ENCODE data around the gene TADA3. TPM values are rescaled to one million over a fixed set of nuclear protein-coding genes. Genes with fewer than 3 reads are reported as not detected.

Gene TADA3
- total and polyA plus RNA-seq, 9 of the 15 experiments (the other 6 are each of a cell fraction or from before 2014, with no cell fraction given): 4.1 to 110 (median 74.8) TPM

GRCh38 chr3:9750556-9751411 is 41.5 kb downstream of the TADA3 start (continued):
- no peak for TF ChIP-seq PKNOX1 (IDR thresholded peaks at IDR 0.05)
- no peak for TF ChIP-seq ZBTB17 (CRISPR knock-in tag; IDR thresholded peaks at IDR 0.05)
- TF ChIP-seq ZNF282 (CRISPR knock-in tag; IDR thresholded peaks at IDR 0.05): no peak
- no peak for TF ChIP-seq BDP1 (IDR thresholded peaks at IDR 0.05; ENCODE audit: insufficient read depth, insufficient read length)
- TF ChIP-seq NRF1 (conservative IDR thresholded peaks at IDR 0.05 in 1 of 2, IDR thresholded peaks at IDR 0.05 in 1 of 2): no peak
- no peak for TF ChIP-seq TAF15 (IDR thresholded peaks at IDR 0.05; ENCODE audit: low read depth, low read length)
- no peak for TF ChIP-seq STAT5A (IDR thresholded peaks at IDR 0.05; ENCODE audit: borderline replicate concordance, low read length)
- no peak for TF ChIP-seq ELF2 (CRISPR knock-in tag; IDR thresholded peaks at IDR 0.05)
- TF ChIP-seq NCOA4 (IDR thresholded peaks at IDR 0.05; ENCODE audit: partially characterized antibody): peak; percentile 24
- TF ChIP-seq FOXJ3 (CRISPR knock-in tag; IDR thresholded peaks at IDR 0.05): no peak
- TF ChIP-seq SMARCA5 (IDR thresholded peaks at IDR 0.05): peak; percentile 90
- no peak for TF ChIP-seq STAT6 (CRISPR knock-in tag; IDR thresholded peaks at IDR 0.05)
- TF ChIP-seq MCM7 (IDR thresholded peaks at IDR 0.05): no peak
- TF ChIP-seq ETV1 (tag; conservative IDR thresholded peaks at IDR 0.05; ENCODE audit: low read depth): no peak
- no peak for TF ChIP-seq CC2D1A (IDR thresholded peaks at IDR 0.05)
- peak; percentile 86 to 96 for TF ChIP-seq KDM1A (IDR thresholded peaks at IDR 0.05)
- TF ChIP-seq MLLT1 (IDR thresholded peaks at IDR 0.05): no peak
- peak; percentile 24 for TF ChIP-seq PHF20 (IDR thresholded peaks at IDR 0.05; ENCODE audit: partially characterized antibody)
- no peak for TF ChIP-seq POLR2AphosphoS2 (IDR thresholded peaks at IDR 0.05; ENCODE audit: low read length)
- TF ChIP-seq USF1 (CRISPR knock-in tag; IDR thresholded peaks at IDR 0.05): no peak
- TF ChIP-seq YY1 (IDR thresholded peaks at IDR 0.05; ENCODE audit: borderline replicate concordance in 1 of 3, control insufficient read depth in 1 of 3, extremely low read depth in 1 of 3, insufficient read depth in 3 of 3, insufficient read length in 1 of 3, insufficient replicate concordance in 2 of 3, low read depth in 1 of 3, low read length in 2 of 3): no peak
- no peak for TF ChIP-seq TAF9B (IDR thresholded peaks at IDR 0.05; ENCODE audit: partially characterized antibody)
- TF ChIP-seq MTA3 (IDR thresholded peaks at IDR 0.05; ENCODE audit: borderline replicate concordance): no peak
- TF ChIP-seq BCOR (IDR thresholded peaks at IDR 0.05): peak; percentile 98

Measured in K562 (cell line).